ENCODE results near the gene TMEM255B.

Gene TMEM255B

GRCh38 chr13:113849546-113849945 lies 90.5 kb downstream of the TMEM255B start:
- DNase-seq (ENCODE audit: low read depth), result no peak

- DNase-seq (ENCODE audit: low read depth), result no peak
Observed at GRCh38 chr13:113849981-113850721, 91.1 kb downstream of the TMEM255B start.

DNA sequence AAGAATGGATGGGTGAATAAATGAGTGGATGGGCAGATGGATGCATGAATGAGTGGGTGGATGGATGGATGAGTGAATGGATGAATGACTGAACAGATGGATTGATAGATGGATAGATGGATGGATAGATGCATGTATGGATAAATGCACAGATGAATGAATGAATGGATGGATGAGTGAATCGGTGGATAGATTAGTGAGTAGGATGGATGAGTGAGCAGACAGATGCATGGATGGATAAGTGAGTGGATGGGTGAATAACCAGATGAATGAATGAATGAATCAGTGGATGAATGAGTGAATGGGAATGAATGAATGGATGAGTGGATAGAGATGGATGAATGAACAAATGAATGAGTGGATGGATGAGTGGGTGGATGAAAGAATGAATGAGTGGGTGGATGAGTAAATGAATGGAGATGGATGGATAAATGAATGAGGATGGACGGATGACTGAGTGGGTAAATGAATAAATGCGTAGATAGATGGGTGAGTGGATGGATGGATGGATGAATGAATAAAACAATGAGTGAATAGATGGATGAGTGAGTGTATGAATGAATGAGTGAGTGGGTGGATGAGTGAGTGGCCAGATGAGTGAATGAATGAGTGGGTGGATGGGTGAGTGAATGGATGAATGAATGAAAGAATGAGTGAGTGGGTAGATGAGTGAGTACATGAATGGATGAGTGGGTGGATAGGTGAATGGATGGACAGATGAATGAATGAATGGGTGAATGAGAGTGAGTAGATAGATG lies 91.9 kb downstream of the TMEM255B start:
- no peak for DNase-seq (ENCODE audit: low read depth)

DNA sequence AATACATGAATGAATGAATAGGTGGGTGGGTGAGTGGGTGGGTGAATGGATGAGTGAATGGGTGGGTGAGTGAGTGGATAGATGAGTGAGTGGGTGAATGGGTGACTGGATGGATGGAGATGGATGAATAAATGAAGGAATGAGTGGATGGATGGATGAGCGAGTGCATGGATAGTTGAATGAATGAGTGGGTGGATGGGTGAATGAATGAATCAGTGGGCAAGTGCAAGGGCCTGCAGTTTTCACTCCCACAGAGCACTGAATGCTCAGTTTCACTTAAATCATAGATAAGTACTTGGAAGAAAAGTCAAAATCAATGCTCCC lies 92.4 kb downstream of the TMEM255B start:
- DNase-seq (ENCODE audit: low read depth), result no peak

GRCh38 chr13:113851826-113852535 lies 93.0 kb downstream of the TMEM255B start:
- no peak for DNase-seq (ENCODE audit: low read depth)

- DNase-seq (ENCODE audit: low read depth), result no peak
Observed at GRCh38 chr13:113852536-113853517, 93.8 kb downstream of the TMEM255B start.

- DNase-seq (ENCODE audit: low read depth), result no peak
Observed at GRCh38 chr13:113853518-113854237, 94.7 kb downstream of the TMEM255B start.

DNA sequence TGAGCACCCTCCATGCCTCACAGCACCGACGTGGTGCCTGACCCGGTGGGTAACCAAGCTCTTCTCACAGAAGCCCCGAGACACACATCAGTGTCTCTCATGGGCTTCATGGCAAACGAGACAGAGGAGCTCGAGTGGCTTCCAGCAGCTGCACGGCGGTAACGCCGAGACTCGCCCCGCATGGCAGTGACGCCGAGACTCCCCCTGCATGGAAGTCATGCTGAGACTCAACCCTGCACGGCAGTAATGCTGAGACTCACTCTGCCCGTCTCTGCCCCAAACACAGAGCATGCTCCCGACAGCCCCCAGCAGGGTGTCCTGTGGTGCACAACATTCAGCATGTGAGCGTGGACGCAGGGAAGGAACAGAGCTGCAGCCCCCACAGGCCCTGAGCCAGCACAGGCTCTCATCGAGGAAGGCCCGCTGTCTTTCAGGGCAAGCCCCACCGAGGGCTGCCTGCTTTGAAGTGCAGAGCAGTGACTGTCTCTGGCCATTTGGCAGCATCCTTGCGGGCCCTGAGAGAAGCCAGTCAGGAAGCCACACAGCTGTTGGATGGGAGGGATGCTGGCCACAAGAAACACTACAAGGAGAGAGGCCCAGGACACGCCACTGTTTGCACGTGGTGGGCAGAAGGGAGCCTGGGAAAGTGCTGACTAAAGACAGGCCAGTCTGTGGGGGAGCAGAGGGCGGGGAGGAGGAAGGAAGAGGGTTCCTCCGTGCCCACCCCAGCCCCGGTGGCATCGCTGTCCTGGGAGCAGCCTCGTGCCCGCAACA lies 95.4 kb downstream of the TMEM255B start:
- DNase-seq (ENCODE audit: low read depth), result no peak

- no peak for DNase-seq (ENCODE audit: low read depth)
Observed at GRCh38 chr13:113855012-113855921, 96.2 kb downstream of the TMEM255B start.

DNA sequence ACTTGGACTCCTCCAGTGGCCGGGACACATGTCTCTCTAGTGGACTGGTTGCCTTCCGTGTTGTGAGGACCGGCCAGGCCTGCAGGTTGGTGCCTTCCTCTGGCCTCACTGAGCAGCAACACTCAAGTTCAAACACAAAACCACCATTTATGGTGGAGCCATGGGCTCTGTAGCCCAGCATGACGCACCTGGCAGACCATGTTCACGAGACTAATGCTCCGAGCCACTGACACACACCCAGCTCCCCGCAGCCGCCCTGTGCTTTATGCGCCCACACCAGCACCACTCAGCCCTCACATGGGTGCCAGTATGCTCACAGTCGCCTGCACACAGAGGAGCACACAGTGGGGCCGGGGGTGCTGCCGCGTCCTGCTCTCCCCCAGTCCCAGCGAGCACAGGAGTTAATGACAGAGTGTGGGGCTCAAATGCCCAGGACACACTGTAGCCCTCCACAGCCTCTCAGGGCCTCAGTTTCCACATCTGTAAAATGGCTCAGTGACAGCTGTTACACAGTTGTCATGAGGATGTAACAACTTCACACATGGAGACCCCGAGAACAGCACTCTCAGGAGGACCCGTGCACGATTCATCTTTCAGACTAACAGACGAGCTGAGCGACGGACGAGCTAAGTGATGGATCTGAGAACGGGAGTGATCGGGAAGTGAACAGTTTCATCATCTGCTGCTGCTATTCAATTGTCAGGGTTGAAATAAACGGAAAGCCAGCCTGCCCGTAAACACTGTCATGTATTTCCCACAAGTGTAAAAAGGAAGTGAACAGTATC lies 97.1 kb downstream of the TMEM255B start:
- DNase-seq (ENCODE audit: low read depth), result no peak

DNA sequence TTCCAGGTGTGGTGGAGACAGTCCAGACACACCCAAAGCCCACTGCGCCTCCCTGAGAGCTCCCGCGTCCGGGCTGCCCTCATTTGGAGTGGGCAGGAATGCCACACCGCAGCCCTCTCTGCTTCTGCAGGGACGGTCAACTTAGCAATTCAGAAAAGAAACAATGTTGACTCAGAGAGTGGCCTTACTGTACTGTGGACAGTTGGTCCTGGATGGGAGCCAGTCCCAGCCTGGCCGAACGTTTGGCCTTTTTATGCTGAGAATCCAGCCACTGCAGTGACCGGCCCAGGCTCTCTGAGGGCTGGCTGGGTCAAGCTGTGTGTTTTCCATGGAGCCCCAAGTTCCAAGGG lies 97.7 kb downstream of the TMEM255B start:
- no peak for DNase-seq (ENCODE audit: low read depth)

GRCh38 chr13:113857531-113858195 lies 98.6 kb downstream of the TMEM255B start:
- no peak for DNase-seq (ENCODE audit: low read depth)

DNA sequence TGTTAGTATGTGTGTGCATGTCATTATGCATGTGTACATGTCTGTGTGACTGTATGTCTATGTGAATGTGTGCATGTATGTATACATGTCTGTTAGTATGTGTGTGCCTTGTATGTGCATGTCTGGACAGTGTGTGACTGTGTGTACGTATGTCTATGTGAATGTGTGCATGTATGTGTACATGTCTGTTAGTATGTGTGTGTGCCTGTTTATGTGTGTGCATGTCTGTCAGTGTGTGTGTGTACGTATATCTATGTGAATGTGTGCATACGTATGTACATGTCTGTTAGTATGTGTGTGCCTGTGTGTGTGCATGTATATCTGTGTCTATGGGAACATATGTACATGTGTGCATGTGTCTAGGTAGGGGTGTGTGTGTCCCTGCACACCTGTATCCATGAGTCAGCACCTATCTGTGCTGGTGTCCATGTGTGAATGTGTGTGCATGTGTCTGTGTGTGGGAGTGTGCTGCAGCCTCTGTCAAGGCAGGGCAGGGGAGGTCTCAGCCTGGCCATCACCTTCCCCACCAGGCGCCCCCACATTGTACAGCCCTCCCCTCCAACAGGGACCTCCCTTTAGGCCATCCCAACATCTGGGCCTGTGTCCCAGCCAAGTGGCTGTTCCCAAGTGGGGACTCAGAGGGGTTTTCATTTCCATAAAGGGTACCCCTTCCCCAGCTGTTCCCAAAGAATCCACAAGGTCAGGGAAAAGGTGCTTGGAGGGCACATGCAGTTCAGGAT lies 100.5 kb downstream of the TMEM255B start:
- no peak for DNase-seq (ENCODE audit: low read depth)

GRCh38 chr13:113860051-113860664 lies 101.1 kb downstream of the TMEM255B start:
- no peak for DNase-seq (ENCODE audit: low read depth)

GRCh38 chr13:113860665-113861432 lies 101.8 kb downstream of the TMEM255B start:
- no peak for DNase-seq (ENCODE audit: low read depth)

DNA sequence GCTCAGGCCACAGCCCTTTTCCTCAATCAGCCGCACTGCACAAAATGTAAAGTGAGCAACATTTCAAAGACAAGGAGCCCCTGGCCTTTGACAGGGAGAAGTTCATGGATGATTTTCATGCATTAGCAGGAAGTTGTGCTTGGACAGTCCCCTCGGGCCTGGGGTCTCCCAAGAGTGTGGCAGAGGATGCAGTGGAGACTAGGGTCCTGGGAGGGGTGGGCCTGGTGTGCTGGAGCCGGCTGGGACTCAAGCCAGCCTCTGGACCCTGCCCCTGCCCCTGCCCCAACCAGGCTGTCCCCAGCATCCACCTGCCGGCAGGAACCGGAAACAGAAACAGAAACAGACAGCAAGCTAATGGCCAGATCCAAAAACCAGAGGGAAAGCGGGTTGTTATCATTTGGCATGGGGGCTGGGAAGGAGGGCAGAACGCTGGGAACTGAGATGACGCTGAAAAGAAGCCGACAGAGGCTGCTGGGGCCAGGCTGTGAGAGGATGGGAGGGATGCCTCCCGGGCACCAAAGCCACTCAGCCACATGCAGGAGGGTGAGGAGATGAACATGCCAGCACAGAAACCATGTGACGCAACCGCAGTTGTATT lies 102.5 kb downstream of the TMEM255B start:
- DNase-seq (ENCODE audit: low read depth), result no peak
